NK-92 (cell line): Measurements from ENCODE around the gene HERPUD2.

Source experiments
- DNase-seq: peaks from one replicate; lab custom pipeline; 2025; ENCODE audit not compliant: unreplicated experiment; lab: John Stamatoyannopoulos, UW

HERPUD2 gene, protein sequence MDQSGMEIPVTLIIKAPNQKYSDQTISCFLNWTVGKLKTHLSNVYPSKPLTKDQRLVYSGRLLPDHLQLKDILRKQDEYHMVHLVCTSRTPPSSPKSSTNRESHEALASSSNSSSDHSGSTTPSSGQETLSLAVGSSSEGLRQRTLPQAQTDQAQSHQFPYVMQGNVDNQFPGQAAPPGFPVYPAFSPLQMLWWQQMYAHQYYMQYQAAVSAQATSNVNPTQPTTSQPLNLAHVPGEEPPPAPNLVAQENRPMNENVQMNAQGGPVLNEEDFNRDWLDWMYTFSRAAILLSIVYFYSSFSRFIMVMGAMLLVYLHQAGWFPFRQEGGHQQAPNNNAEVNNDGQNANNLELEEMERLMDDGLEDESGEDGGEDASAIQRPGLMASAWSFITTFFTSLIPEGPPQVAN

DNA sequence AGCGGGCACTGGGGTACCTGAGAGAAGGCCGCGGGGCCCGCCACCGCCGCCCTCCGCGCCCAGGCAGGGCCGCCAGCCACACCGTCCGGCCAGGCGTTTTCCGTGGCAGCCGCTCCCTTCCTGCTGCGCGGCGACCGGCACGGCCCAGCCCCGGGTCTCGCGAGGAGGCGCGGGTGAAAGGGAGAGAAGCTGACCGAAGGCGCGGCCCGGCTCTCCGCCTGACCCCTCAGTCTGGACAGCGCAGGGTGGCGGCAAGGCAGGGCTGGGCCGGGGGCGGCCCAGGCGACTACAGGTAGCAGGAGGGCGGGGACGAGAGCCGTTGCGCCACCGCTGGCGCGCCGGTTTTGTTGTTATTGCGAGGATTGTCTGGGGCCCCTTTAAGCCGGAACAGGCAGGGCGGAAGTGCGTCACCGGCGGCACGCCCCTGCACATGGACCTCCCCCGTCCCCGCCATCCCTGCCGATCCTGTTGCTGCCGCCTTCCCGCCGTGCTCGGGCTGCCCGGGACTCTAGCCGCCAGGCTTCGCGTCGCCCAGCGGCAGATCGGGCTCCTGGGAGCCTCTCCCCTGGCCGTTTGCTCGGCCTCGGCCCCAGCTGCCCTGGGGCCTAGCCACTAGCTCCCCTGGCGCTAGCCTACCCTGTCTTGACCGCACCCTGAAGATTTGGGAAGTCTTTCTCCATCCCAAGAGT is at the start of gene HERPUD2:
TSS of gene HERPUD2 (minus strand) at position 352 of the 689 bp plus-strand sequence. CDS start 805 bp downstream, outside the sequence.
- peak; percentile 26 for DNase-seq

DNA sequence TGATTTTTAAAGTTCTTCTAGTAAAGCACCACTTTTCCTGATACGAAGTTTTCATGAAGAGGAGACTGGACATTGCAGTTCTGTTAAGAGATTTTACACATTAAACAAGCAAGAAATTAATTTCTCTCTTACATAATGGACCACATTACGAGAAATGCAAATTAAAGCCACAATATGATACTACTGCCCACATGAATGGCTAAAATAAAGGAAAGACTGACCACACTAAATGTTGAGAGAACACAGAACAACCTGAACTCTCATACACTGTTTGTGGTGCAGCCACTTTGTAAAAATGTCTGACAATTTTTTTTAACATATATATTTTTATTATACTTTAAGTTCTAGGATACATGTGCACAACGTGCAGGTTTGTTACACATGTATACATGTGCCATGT is 44.0 kb upstream of the HERPUD2 start:
- no peak for DNase-seq

DNA sequence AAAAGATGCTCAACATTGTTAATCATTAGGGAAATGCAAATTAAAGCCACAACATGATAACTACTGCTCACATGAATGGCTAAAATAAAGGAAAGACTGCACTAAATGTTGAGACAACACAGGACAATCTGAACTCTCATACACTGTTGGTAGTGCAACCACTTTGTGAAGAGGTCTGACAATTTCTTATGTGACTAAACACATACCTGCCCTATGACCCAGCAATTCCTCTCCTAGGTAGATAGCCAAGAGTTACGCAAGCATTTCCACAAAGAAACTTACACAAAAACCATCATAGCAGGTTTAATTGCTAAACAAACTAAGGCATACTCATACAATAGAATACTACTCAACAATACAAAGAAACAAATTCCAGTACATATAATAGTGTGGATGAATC is 41.8 kb upstream of the HERPUD2 start:
- DNase-seq: no peak

DNA sequence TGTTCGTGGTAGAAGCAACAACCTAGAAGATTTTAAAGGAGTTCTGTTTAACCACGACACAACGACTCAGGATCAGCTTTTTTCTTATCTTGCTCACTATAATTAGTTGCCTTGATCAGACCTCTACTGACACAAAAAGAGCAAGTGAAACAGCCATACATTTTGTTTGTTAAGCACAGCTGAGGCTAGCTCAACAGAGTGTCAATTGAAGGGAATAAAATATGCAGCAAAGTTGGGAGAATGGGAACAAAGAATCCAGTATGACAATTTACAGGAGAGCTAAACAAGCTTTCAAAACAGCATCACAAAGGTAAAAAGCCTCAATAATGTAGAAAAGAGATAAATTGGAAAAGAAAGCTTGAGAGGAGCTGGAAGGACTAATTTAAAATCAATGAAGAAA is 40.5 kb upstream of the HERPUD2 start:
- no peak for DNase-seq

DNA sequence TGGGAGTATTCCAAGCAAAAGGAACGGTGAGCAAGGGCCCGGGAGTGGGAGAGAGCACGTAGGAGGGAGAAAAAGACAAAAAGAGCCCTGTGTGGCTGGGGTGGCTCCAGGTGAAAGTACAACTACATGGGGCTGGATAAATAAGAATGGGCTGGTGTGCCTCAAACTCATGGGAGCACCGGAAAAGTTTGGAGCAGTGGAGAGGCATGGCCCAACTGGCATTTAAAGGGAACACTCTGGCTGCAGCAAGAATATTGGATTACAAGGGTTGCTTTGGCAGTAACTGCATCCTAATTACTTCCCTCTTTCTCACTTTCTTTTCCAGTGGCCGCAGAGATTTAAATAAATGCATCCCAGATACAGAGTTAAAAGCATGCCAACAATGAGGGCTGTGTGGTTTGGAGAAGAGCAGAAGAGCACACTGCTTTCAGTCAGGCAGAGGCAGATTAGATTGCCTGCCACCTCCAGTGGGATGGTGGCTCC is 39.1 kb upstream of the HERPUD2 start:
- no peak for DNase-seq

DNA sequence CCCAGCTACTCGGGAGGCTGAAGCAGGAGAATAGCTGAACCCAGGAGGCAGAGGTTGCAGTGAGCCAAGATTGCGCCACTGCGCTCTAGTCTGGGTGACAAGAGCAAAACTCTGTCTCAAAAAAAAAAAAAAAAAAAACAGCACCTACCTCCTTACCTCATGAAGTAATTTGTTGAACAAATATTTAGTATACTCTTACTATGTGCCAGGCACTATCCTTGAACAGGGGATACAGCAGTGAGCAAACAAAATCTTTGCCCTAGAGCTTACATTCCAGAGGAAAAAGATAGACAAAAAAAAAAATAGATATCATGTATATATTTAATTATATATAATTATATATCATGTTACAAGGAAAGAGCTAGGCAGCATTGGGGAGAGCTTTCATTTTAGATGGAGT is 36.4 kb upstream of the HERPUD2 start:
- DNase-seq: no peak

DNA sequence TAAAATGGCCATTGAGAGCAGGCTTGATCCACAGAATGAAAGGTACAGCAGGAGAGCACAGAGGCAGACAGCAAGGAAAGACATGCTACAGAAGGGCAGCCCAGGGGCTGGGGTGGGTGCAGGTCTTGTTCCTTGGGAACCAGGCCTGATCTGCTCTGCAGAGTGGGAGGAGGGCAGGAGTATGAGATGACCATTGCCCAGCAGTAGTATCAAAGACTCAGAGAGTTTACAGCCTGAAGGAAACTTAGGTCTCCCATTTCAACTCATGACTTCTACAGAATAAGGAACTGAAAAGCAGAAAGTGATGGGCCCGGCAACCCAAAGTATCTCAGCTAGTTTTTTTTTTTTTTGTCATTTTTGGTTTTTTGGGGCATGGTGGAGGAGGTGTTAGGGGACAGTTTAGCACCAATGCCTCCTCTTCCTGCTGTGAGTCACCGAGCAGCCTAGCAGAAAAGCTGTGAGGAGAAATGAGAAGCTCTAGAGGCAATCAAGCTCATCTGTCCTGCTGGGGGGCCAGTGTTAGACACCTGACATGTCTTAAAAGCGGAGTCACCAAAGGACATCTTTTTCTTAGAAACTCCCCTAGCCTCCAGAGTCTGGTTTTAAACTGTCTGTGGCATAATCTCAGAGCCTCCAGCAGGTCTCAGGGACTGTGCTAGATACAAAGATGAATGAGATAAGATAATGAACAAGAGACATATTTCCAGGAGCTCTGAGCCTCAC is 34.3 kb upstream of the HERPUD2 start:
- DNase-seq: no peak

DNA sequence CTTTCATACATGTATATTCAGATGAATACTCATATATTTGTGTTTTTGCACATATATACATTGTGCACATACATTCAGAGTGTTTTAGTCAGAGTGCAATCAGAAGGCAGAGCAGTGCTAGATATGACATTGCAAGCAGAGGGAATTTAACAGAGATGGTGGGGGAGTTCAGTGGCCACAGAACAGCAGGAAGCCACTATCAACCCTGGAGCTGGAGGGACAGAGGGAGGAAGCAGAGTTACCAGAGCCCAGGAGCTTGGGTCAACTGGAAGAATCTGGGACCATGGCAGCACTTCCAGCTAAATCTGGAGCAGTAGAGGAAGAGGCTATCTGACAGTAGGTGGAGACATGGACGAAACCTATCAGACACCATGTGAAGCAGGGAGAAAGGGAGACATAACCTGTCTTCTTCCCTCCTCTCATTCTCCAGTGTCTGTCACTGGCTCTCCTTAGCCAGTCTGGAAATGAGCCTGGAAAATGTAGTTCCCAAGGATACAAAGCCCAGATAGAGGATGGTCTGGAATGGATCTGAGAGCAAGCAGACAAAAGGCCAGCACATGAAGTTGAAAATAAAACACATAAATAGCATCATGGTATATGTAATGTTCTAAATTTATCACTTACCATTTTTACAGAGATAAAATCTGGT is 33.6 kb upstream of the HERPUD2 start:
- DNase-seq: no peak

DNA sequence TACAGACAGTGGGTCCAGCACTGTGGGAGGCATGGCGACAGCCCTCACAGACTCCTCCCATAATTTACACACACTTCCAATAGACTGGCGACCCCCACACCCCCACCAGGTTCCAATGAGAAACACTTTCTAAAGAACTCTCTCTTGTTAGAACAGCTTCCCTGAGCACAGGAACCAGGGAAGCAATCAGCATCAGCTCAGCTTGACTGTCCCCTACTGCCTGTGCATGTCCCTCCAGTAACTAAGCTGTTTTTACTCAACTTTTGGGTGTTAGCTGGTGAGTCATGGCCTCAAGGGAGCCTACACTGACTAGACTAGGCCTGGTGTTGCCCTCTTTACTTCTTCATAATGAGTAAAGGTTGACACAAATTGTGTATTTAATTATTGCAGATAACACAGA is 32.6 kb upstream of the HERPUD2 start:
- no peak for DNase-seq

DNA sequence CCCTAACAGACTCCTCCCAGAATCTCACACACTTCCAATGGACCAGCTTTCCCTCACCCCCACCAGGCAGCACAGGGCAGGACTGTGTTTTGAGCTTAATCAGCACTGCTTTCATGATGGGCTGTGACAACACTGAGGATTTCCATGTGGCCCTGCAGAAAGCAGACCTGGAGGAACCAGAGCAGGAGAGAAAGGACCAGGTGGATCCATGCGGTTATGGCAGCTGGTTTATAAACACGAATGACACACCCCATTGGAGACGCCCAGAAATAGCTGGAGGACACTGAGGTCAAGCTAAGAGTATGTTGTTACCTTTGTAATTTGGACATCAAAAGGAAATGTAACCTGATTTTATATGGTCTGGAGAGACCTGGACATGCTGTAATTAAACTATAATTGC is 31.7 kb upstream of the HERPUD2 start:
- DNase-seq: no peak

DNA sequence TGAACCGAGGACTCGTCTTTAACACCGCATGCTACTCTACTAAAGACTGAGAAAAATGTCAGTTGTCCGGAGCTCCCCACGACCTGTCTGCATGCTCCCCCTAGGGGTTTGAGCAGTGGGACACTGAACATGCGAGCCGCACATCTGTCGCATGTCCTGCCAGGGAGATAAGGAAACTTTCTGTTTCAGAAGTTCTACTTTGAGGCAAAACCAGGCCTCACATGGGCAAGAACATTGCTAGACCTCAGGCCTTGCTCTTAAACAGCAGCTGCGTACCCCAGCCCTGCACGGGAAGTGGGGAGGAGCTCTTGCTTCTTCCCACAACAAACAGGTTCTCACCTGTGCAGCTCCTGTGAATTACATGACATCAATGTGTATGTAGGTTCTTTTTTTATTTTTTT is 30.3 kb upstream of the HERPUD2 start:
- no peak for DNase-seq

DNA sequence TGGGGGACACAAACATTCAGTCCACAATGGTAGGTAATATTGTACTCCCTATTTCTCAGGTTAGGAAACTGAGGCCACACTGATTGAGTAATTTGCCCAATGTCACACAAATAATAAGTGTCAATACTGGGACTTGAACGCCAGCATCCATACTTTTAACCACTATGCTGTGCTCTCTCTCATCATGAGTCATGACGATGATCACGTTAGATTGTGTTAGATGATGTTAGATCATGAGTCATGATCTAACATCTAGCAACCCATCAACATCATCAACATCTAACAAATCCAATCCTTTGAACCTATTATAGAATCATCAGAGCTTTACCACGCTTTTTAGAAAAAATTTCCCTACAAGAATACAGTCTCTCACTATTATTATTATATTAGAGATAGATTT is 28.1 kb upstream of the HERPUD2 start:
- no peak for DNase-seq

DNA sequence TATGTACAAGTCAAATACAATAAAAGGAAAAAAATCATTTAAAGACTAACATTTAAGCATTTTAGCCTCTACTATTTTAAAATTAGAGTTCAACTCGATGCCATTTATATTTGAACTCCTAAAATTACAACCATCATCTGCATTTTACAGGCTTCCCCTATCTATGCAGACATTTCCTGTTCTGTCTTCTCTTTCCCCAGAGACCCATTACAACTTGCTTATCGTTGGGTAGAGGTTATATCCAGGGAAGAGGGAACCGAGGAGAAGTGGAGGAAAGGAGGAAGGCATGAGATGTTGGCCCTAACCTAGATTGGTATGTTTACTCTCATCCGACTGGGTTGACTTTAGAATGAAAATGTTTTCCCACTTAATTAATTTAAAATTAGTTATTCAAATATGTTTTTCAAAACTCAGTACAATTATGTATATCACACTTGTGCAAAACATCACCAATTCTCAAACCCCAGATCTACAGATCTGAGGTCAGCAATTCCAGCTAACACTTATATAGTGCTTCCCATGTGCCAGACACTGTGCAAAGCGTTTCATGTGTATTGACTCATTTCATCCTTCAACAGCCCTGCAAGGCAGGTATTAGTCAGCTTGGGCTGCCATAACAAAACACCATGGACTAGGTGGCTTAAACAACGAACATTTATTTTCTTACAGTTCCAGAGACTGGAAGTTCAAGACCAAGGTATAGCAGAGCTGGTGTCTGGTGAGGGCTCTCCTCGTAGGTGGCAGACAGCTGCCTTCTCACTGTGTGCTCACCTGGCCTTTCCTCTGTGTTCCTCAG is 27.3 kb upstream of the HERPUD2 start:
- DNase-seq: no peak

DNA sequence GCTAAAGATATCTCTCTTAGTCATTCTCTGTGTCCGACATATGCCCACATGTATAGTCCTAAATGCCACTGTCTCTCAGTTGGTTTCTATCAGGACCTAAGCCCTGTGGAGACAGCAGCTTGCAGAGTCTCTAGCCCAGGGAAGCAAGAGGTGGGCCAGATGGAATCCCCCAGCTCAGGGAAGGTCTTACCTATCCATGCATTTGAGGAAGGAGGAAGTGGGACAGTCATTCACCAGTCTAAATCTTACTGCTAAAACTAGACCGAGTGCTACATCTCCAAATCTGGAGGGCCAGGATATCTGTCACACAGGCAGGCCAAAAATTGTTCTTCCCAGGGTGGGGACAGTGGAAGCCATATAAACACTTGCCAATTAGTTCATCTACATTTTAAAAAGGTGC is 26.4 kb upstream of the HERPUD2 start:
- DNase-seq: no peak

DNA sequence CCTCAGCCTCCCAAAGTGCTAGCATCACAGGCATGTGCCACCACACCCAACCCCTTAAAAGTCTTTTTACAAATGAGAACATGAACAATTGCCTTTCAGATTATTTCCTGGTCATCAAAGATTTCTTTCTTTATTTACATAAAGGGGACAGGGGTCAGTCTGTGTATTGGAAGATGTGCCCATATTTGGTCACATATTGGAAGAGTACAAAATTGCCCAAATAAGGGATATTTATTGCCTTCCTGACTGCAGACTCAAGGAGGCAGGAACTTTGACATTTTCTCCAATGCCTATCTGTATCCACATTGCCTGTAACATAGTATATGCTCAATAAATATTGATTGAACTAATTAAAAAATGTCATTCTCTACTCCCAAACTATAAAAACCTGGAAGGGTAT is 25.9 kb upstream of the HERPUD2 start:
- no peak for DNase-seq

DNA sequence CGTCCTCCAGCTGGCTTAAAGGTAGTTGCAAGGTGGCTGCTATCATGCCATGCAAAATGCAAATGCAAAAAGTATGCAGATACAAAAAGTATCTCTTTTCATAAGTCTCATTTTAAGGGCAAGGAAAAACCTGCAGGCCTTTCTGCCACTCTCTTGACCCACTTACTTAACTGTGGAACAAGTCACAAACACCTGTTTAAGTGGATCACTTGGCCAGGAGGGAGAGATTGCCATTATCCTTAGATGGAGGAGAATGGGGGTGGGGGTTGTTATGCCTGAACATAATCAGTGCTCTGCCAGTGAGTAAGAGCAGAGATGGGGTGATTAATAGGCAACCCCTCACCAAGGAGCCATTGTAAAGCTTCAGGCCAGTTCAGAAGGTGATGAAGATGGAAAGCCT is 25.1 kb upstream of the HERPUD2 start:
- no peak for DNase-seq

DNA sequence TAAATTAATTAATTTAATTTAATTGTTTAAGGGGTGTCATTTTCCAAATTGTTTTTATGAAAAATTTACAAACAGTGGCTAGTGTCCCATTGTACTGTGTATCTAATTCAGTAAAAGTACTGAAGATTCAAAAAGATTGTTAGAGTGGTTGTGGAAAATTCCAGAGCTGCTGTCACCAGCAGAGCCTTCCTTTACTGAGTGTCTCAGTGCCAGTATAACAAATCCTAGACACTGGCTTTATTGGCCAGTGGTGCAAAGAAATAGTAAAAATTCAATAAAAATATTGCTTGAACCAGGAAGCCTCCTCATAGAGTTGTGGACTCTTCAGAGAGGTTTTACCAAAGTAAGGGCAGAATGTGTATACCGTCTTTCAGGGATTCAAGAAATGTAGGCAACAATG is 23.1 kb upstream of the HERPUD2 start:
- no peak for DNase-seq

DNA sequence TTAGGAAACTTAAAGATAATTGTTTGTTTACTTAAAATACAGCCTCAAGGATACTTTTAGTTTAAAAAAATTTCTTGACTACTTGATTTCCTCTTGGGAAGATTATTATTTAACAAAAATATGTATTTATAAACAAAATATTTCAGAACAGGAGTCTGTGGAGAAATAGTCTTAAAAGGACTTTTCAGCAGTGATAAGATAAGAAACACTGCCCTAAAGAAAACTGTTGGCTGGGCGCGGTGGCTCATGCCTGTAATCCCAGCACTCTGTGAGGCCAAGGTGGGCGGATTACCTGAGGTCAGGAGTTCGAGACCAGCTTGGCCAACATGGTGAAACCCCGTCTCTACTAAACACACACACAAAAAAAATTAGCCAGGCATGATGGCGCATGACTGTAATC is 22.6 kb upstream of the HERPUD2 start:
- no peak for DNase-seq

DNA sequence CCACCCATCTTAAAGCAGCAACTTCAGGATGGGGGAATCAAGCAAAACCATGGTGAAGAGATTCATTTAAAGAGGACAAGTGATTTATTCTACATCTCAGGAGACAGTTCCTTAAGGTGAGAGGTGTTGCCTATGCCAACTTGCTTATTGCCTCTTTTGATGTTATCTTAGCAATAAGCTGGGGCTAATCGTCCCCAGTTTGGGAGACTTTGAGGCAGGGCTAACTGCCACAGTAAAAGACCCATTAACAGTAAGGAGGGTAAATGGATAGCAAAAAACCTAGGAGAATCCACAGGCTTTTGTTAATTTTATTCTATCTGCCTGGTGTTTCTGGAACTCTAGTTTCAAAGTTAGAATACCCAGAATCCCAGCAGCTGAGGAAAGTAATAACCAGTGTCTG is 22.1 kb upstream of the HERPUD2 start:
- no peak for DNase-seq

DNA sequence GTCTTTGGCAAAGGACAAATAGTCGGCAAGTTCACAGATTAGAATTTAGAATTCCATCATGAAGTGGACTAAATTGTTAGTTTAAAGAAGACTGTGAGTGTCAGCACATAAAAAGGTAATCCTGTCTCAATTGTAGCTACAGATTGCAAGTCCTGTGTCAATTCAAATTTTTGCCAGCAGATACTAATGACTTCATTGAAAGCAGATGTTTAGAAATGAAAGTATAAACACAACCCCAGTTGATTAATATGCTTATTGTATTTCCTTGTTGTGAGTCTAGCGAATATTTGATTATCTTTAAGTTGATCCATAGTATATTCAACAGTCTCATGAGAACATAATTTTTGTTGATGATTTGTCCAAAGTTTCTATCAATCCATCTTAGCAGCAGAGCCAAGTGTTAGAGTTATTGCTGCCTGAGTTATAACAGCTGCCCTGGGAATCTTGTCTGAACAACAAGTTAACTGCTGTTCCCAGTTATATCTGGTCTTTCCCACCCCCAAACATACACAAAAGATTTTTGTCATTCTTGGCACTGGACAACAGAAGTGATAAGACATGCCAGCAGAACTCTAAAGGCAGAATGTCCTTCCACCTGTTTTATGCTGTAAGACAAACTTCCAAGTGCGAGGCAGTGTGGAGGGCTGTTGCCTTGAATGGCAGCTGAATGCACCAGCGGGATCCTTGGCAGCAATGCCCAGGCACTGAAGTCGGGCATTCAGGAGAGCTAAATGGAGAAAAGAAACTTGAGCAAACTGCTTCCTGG is 21.3 kb upstream of the HERPUD2 start:
- DNase-seq: no peak
